NCI-H2227 (cell line): Measurements from ENCODE around the gene RPL39L.
A peak's percentile ranks its signal among the peaks of the same experiment; 100 is the strongest.
"Not testable (repeated sequence)": the region's sequence is repeated elsewhere in the genome, so short reads cannot be mapped to it uniquely, and the experiment has no call there.

ENCODE experiments used
- DNase-seq: peaks from one replicate; lab custom pipeline; 2025; ENCODE audit not compliant: unreplicated experiment; lab: John Stamatoyannopoulos, UW

The RPL39L gene

GRCh38 chr3:187139126-187139894 lies at the start of gene RPL39L:
Gene RPL39L (minus strand): TSS chr3:187139496. CDS start chr3:187121300, 18,196 bp downstream.
- DNase-seq = peak; percentile 91

GRCh38 chr3:187188931-187189330 lies 49.6 kb upstream of the RPL39L start:
- no peak for DNase-seq

- DNase-seq = no peak
Measured at GRCh38 chr3:187186801-187187421, 47.6 kb upstream of the RPL39L start.

DNA sequence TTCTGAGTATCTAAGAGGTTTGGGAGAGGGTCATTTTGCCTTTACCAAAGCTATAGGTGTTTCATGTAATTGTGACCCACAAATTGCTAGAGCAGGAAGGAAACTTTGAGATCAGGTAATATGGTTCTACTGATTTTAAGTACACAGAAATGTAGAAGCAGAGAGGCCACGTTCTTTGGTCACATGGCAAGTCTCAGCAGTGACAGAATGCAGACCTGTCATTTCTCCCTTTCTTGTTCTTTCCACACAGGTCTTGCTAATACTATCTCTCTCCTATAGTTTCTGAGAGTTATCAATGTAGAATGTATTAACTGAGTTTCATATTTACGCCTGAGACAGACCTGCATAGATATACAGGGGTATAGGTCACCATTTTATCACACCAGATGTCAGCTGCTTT lies 47.1 kb upstream of the RPL39L start:
- DNase-seq = no peak

GRCh38 chr3:187185759-187186158 lies 46.5 kb upstream of the RPL39L start:
- DNase-seq = no peak

DNA sequence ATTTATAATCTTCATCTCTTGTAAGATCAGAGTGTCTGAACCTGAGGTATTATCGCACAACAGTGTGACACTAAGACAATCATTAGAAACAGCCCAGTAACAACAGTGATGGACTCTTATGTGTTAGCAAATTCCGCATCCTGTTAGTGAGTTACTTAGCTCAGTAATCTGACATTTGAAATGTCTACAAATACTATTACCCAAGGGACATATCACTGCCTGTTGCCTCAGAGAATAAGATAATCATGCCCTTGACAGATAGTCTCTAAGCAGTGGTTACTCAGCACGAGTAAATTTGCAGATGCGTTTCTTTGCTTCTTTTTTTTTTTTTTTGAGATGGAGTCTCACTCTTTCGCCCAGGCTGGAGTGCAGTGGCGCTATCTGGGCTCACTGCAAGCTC lies 44.6 kb upstream of the RPL39L start:
- no peak for DNase-seq

GRCh38 chr3:187183210-187183862 lies 44.0 kb upstream of the RPL39L start:
- DNase-seq = no peak

GRCh38 chr3:187181454-187182170 lies 42.3 kb upstream of the RPL39L start:
- no peak for DNase-seq

- DNase-seq = no peak
Measured at GRCh38 chr3:187172929-187173328, 33.6 kb upstream of the RPL39L start.

- not testable (repeated sequence) for DNase-seq
Measured at GRCh38 chr3:187170911-187171310, 31.6 kb upstream of the RPL39L start.

DNA sequence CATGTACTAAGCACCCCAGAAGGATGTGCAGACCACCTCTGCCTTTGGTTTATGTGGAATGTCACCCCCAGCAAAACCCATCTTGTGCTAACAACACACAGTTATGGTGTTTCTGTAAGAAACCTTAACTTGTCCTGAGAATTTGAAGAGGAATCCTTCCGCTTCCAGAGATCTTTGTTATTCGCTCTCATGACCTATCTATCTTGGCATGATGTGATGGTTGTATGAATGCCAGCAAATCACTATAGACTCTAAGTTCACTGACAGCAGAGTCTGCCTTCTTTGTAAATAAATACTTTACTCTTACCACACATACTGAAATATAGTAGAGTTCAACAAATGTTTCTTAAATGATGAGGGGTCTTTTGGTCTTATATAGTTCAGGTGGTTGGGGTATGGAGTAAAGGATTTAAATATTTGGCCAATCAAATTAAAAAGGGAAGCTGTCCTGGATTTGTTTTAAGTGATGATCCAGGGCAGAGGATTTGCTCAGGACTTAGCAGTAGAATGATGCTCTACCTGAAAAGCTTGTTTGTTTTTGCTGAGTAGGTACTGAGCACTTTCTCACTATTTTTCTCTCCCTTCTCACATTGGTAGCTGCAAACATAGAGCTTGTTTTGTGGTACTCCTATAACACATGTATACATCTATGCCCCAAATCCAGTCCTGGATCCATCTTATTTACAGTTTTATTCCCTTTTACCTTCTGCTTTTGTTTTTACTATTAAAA lies 30.1 kb upstream of the RPL39L start:
- no peak for DNase-seq

- DNase-seq = no peak
Measured at GRCh38 chr3:187167777-187168176, 28.5 kb upstream of the RPL39L start.

DNA sequence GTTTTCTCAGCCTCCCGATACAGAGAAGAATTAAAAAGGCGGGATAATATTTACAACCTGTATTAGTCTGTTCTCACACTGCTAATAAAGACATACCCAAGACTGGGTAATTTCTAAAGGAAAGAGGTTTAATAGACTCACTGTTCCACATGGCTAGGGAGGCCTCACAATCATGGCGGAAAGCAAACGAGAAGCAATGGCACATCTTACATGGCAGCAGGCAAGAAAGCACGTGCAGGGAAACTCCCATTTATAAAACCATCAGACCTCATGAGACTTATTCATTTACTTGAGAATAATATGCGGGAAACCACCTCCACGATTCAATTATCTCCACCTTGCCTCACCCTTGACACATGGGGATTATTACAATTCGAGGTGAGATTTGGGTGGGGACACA lies 27.5 kb upstream of the RPL39L start:
- no peak for DNase-seq

GRCh38 chr3:187165144-187165543 lies 25.8 kb upstream of the RPL39L start:
- peak; percentile 69 for DNase-seq

DNA sequence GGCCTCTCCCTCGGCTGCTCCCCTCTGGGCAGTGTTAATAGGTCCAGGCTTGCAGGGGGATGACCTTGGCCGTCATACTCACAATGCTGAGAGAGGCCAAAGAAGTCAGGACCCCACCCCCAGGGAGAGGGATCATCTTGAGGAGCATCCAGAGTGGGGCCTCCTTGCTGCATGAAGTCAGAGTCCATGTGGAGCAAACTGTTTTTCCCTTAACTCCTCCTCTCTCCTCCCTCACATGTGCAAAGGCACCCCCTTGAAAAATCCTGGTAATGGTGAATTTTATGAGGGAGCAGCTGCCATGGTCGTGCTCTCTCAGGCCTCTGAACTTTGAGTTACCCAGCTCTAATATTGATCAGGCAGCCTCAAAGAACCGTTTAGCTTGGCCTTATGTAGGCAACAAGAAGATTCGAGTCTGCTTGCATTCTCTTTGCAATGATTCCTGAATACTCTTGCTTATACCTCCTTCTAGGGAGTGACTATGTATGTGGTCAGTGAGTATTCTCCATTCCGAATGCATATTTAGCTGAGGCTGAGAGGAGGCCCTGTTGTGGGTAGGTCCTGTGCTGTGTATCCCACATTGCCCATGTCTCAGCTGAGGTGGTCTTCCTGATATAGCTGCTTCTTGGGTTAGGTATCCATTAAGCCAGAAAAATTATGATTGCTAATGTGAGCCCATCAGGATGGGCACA lies 23.1 kb upstream of the RPL39L start:
- no peak for DNase-seq

- no peak for DNase-seq
Measured at GRCh38 chr3:187161556-187161955, 22.3 kb upstream of the RPL39L start.

- no peak for DNase-seq
Measured at GRCh38 chr3:187150599-187150998, 11.3 kb upstream of the RPL39L start.

GRCh38 chr3:187150186-187150585 lies 10.9 kb upstream of the RPL39L start:
- no peak for DNase-seq

DNA sequence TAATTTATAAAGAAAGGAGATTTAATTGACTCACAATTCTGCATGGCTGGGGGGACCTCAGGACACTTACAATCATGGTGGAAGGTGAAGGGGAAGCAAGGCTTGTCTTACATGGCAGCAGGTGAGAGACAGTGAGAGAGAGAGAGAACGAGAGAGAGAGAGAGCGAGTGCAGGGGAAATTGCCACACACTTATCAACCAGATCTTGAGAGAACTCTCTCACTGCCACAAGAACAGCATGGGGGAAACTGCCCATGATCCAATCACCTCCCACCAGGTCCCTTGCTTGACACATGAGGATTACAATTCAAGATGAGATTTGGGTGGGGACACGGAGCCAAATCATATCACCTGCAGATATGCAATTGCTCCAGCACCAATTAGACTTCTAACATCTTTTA lies 7.1 kb upstream of the RPL39L start:
- no peak for DNase-seq

GRCh38 chr3:187145149-187145895 lies 6.0 kb upstream of the RPL39L start:
- DNase-seq = no peak
